Ovary (tissue), 9 donors: ENCODE measurements around the gene ZIM2. TPM values are rescaled to one million over a fixed set of nuclear protein-coding genes. Genes with fewer than 3 reads are reported as not detected.

Experiments used
- DNase-seq, 5 donors: peaks; one replicate each; pipeline ENCODE4 v3.0.0-alpha.2; 2019 to 2020
- H3K27ac ChIP-seq, 2 donors: fragments of 200-600 bp; one replicate each; pipeline versions ENCODE4 v1.5.1 to v1.8.0; 2019 to 2022
- H3K27me3 ChIP-seq: fragments of 200-600 bp; one replicate; pipeline ENCODE4 v1.8.0; 2022
- H3K36me3 ChIP-seq: fragments of 200-600 bp; sonication (generic); one replicate; pipeline ENCODE4 v1.5.1; 2019
- H3K4me1 ChIP-seq: one replicate; pipeline ENCODE4 v1.8.1; 2013; ENCODE audit warnings: mild to moderate bottlenecking, moderate library complexity; ENCODE audit not compliant: insufficient read depth
- H3K4me3 ChIP-seq: fragments of 200-600 bp; sonication (generic); one replicate; pipeline ENCODE4 v1.5.1; 2017
- H3K9me3 ChIP-seq, 2 donors: fragments of 200-600 bp in 1 of 2; sonication (generic) in 1 of 2; one replicate each; pipeline versions ENCODE4 v1.5.1 to v1.8.1; 2013 to 2019; ENCODE audit warnings: mild to moderate bottlenecking in 1 of 2, moderate library complexity in 1 of 2
- EP300 ChIP-seq: sonication (generic); formaldehyde crosslinking; IDR thresholded peaks from one replicate; pipeline ENCODE4 v1.6.1; 2017; ENCODE audit warnings: antibody characterized with exemption
- POLR2A ChIP-seq: fragments of 450-650 bp; IDR thresholded peaks from one replicate; pipeline ENCODE4 v1.6.1; 2017; ENCODE audit warnings: antibody characterized with exemption, mild to moderate bottlenecking, moderate library complexity
- whole genome bisulfite sequencing, 3 donors: extraction: QIAGEN DNeasy Blood & Tissue Kit in 1 of 3; methylation state at CpG; one replicate each; pipeline versions ENCODE4 v1.1.5 to v1.1.7; 2013 to 2017; 5-methylcytosine and 5-hydroxymethylcytosine counted together
- intact Hi-C, 4 donors: fragments of 100-400 bp; cut with DNase I; formaldehyde crosslinking; loops; one replicate each; pipeline versions ENCODE4 v1.11.0 to v1.15.1; 2022 to 2023
- polyA plus RNA-seq, 2 donors: library from polyadenylated mRNA; stranded (reverse); fragments of 200-250 nt in 1 of 2; fragments of 350-450 nt in 1 of 2; fragmentation: Illumina TruSeq in 1 of 2; extraction: RNeasy Lipid Tissue Mini Kit (QIAGEN cat#74804) in 1 of 2; gene quantifications; one replicate each; pipeline ENCODE4 v1.2.3, GENCODE V29; 2013 to 2014
- total RNA-seq, 7 donors: library from RNA; depleted of rRNA in 2 of 7; stranded (reverse); fragments of >200 nt in 2 of 7; fragmentation: NEBNext Ultra II Directional in 3 of 7; extraction: Animal tissue kit (Norgen Biotek cat#: 25700) in 3 of 7; gene quantifications; one replicate each; pipeline versions ENCODE4 v1.1.0 to v1.2.4, GENCODE V29; 2016 to 2023
- TF ChIP-seq, protein P1 (sequence below), 3 donors: fragments of 450-650 bp in 2 of 3; fragments of 200-600 bp in 1 of 3; IDR thresholded peaks; one replicate each; pipeline versions ENCODE4 v1.5.1 to v1.8.0; 2016 to 2022; ENCODE audit warnings: antibody characterized with exemption in 3 of 3, mild to moderate bottlenecking in 1 of 3
- donor health status: DM: no; HTN: no; CAD: no; lungs with moderate emphysema.
- donor health status: DM: no; HTN: no; CAD: no.
- donor health status: Bipolar disorder and iron deficiency.
- donor health status: DM: yes; HTN: yes; CAD: no.
- donor health status: DM: no; HTN: no; CAD: no.
- donor health status: DM: yes; HTN: yes; CAD: no.

Gene ZIM2
- total and polyA plus RNA-seq, 9 donors = 2.2 to 34.2 (median 19.3) TPM

- DNase-seq = no peak
- TF ChIP-seq POLR2A (no peak), EP300 (no peak)
- TF ChIP-seq, protein P1, sequence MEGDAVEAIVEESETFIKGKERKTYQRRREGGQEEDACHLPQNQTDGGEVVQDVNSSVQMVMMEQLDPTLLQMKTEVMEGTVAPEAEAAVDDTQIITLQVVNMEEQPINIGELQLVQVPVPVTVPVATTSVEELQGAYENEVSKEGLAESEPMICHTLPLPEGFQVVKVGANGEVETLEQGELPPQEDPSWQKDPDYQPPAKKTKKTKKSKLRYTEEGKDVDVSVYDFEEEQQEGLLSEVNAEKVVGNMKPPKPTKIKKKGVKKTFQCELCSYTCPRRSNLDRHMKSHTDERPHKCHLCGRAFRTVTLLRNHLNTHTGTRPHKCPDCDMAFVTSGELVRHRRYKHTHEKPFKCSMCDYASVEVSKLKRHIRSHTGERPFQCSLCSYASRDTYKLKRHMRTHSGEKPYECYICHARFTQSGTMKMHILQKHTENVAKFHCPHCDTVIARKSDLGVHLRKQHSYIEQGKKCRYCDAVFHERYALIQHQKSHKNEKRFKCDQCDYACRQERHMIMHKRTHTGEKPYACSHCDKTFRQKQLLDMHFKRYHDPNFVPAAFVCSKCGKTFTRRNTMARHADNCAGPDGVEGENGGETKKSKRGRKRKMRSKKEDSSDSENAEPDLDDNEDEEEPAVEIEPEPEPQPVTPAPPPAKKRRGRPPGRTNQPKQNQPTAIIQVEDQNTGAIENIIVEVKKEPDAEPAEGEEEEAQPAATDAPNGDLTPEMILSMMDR (IDR thresholded peaks at IDR 0.05) = no peak
- H3K27ac ChIP-seq = no peak overlapping the region
- H3K4me3 ChIP-seq = no peak overlapping the region
- no peaks in the 10 kb centered on the region for H3K27me3 ChIP-seq
- 87 to 91% (median 89%) methylated on average over 4 of the region's 4 CpGs for WGBS, 3 donors
- intact Hi-C loops = loop anchor here in 1 of 4 donors (10.0 kb wide), 1 partner anchor 127 kb away; no protein-coding TSS in a partner anchor
- H3K4me1 ChIP-seq = no peaks in the 10 kb centered on the region
- no peaks in the 10 kb centered on the region for H3K9me3 ChIP-seq
- H3K36me3 ChIP-seq = no peaks in the 10 kb centered on the region
Measured at GRCh38 chr19:56848166-56848565, 7.6 kb upstream of the ZIM2 start.

DNA sequence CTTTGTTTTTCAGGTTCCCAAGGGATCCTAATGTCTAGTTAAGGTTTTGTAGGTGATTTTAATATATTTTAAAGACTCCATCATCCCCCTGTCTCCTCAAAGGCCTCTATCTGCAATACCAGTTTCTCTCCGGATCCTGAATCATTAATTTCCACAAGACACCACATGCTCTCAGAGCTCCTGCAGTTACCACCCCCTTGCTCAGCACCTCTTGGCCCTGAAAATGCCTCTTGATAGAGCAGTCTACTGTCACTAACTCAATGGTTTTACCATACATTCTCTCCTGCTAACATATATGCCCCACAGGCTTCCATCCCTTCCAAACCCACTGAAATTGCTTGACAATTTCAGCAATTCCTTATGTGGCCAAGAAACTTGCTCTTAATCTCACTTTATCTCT, 1.9 kb upstream of the ZIM2 start:
- WGBS, 3 donors = 78 to 95% (median 83%) methylated on average over 1 of the region's 1 CpG
- no peak overlapping the region for H3K4me3 ChIP-seq
- intact Hi-C loops = loop anchor here in 1 of 4 donors (10.0 kb wide), 1 partner anchor 132 kb away; no protein-coding TSS in a partner anchor
- DNase-seq = no peak
- peaks cover 2% of the 10 kb centered on the region for H3K4me1 ChIP-seq
- no peaks in the 10 kb centered on the region for H3K36me3 ChIP-seq
- H3K27me3 ChIP-seq = no peaks in the 10 kb centered on the region
- no peak for TF ChIP-seq POLR2A
- TF ChIP-seq EP300 = no peak
- TF ChIP-seq, protein P1 (IDR thresholded peaks at IDR 0.05) = no peak
- peak overlapping the region in 1 of 2 donors; percentile 90 for H3K27ac ChIP-seq
- no peaks in the 10 kb centered on the region for H3K9me3 ChIP-seq

DNA sequence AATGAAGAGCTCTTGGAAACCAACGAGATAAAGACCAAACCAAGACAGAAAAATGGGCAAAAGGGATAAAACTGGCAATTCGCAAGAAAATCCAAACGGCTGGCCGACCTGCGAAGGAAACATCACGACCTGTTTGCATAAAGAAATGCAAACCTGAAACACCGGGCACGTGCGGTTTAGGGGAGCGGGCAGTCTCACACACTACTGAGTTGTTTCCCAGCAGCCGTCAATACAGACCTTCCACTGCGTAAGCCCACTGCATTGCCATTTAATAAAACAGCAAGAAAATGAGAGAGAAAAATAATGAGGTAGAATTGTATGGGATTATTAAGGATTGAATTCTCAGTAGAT, 642 bp upstream of the ZIM2 start:
- Histone ChIP-seq H3K4me3 (peak overlapping the region; percentile 62), H3K27ac (peak overlapping the region in 1 of 2 donors; percentile 90), H3K27me3 (no peaks in the 10 kb centered on the region), H3K4me1 (peaks cover 2% of the 10 kb centered on the region), H3K9me3 (no peaks in the 10 kb centered on the region), H3K36me3 (no peaks in the 10 kb centered on the region)
- peak in 1 of 5 donors; percentile 43 for DNase-seq
- 46 to 49% (median 46%) methylated on average over 12 of the region's 12 CpGs for WGBS, 3 donors
- TF ChIP-seq, protein P1 (IDR thresholded peaks at IDR 0.05) = no peak
- TF ChIP-seq POLR2A (no peak), EP300 (no peak)
- intact Hi-C loops = loop anchor here in 1 of 4 donors (10.0 kb wide), 1 partner anchor 134 kb away; no protein-coding TSS in a partner anchor

DNA sequence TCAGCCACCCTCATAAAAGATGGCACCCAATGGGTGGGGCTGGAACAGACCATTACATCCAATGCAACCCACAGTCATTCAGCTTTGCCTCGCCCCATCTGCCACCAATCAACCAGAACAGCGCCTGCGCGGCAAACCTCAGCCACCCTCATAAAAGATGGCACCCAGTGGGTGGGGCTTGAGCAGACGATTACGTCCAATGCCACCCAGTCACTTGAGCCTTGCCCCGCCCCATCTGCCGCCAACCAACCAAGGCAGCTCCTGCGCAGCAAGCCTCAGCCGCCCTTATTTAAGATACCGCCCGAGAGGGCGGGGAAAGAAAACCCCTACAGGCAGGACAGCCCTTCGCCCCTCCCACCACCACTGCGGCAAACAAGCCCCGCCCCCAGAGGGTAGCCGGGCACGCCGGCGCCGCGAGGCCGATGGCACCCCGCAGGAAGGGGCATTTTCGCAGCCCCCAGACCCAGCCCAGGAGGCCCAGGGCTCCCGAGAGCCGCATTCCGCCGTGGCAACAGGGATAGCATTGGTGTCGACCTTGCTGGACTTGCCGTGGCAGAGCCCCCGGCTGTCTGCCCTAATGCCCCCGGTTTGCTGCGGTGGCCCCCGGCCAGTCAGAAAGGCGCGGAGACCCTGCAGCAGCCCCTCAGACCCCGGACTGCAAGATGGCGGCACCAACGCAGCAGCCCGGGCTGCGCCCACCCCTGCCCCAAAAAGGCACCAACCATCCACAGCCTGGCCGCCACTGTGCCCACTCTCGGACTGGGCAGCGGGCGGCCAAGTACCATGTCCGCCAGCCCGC, 675 bp downstream of the ZIM2 start:
- intact Hi-C loops = loop anchor here in 2 of 4 donors (10.0 kb wide), 3 partner anchors 135 to 235 kb away; no protein-coding TSS in a partner anchor
- WGBS, 3 donors = 52 to 54% (median 54%) methylated on average over 39 to 48 of the region's 48 CpGs

More for the DNA sequence above, 675 bp downstream of the ZIM2 start:
- DNase-seq = peak; percentile 90 to 97 (median 94)
- Histone ChIP-seq H3K27me3 (no peaks in the 10 kb centered on the region), H3K4me1 (peaks cover 2% of the 10 kb centered on the region), H3K27ac (peak overlapping the region; percentile 56 to 90), H3K4me3 (peak overlapping the region; percentile 62), H3K9me3 (no peaks in the 10 kb centered on the region), H3K36me3 (no peaks in the 10 kb centered on the region)
- peak; percentile 41 for TF ChIP-seq POLR2A
- no peak for TF ChIP-seq EP300
